CD4-positive, alpha-beta T cell (primary cell): Measurements from ENCODE around the gene SLC4A7. TPM values are rescaled to one million over a fixed set of nuclear protein-coding genes. Genes with fewer than 3 reads are reported as not detected.

Experiments used
- ATAC-seq: fragments of 200-7000 bp; cut with Tn5 transposase; one replicate; pipeline ENCODE4 v1.10.0; 2022; ENCODE audit warnings: mild to moderate bottlenecking; ENCODE audit not compliant: poor library complexity
- CTCF ChIA-PET: fragments of 350-600 bp; sonication (Branson Sonifier 250); formaldehyde crosslinking; loops from one replicate; lab custom pipeline; 2021; ENCODE audit warnings: antibody characterized with exemption, inconsistent platforms; lab: Charles Lee
- POLR2A ChIA-PET: fragments of 350-600 bp; sonication (Branson Sonifier 250); formaldehyde crosslinking; loops from one replicate; lab custom pipeline; 2021; ENCODE audit warnings: antibody characterized with exemption, inconsistent platforms; lab: Charles Lee
- DNase-seq, 14 experiments: peaks; one replicate each; pipeline ENCODE4 v3.0.0-alpha.2; 2013 to 2020; ENCODE audit warnings: mixed read lengths in 2 of 14
- H3K27ac ChIP-seq, 2 donors: one replicate each; pipeline versions ENCODE4 v1.5.1 to v1.7.0; 2013; ENCODE audit warnings: low read length in 2 of 2, low read depth in 1 of 2, mild to moderate bottlenecking in 1 of 2
- H3K27me3 ChIP-seq, 2 experiments: 1 replicate in 1 of 2; 2 replicates in 1 of 2; pipeline versions ENCODE4 v1.6.1 to v1.7.0; 2013; ENCODE audit warnings: low read length in 2 of 2, control low read depth in 1 of 2, mild to moderate bottlenecking in 1 of 2, moderate library complexity in 1 of 2; ENCODE audit not compliant: insufficient read depth in 2 of 2, control insufficient read depth in 1 of 2
- H3K36me3 ChIP-seq: one replicate; pipeline ENCODE4 v1.6.1; 2013; ENCODE audit warnings: low read length, control low read depth; ENCODE audit not compliant: insufficient read depth
- H3K4me1 ChIP-seq: one replicate; pipeline ENCODE4 v1.6.1; 2013; ENCODE audit warnings: low read length, control low read depth; ENCODE audit not compliant: insufficient read depth
- H3K4me3 ChIP-seq: one replicate; pipeline ENCODE4 v1.5.1; 2013; ENCODE audit warnings: mild to moderate bottlenecking, low read length, moderate library complexity
- H3K9me3 ChIP-seq, 2 experiments: 1 replicate in 1 of 2; 2 replicates in 1 of 2; pipeline versions ENCODE4 v1.6.1 to v1.7.0; 2013; ENCODE audit warnings: low read length in 2 of 2, mild to moderate bottlenecking in 2 of 2, control low read depth in 1 of 2, moderate library complexity in 1 of 2; ENCODE audit not compliant: control insufficient read depth in 1 of 2, insufficient read depth in 1 of 2
- H3K27ac Mint-ChIP-seq: one replicate; pipeline ENCODE4 v1.8.0; 2020; ENCODE audit warnings: mixed read lengths
- H3K27me3 Mint-ChIP-seq: one replicate; pipeline ENCODE4 v1.8.0; 2021; ENCODE audit warnings: mixed read lengths
- H3K36me3 Mint-ChIP-seq: one replicate; pipeline ENCODE4 v1.8.0; 2021; ENCODE audit warnings: low read depth, mixed read lengths
- H3K4me1 Mint-ChIP-seq: one replicate; pipeline ENCODE4 v1.8.0; 2021; ENCODE audit warnings: low read depth, mixed read lengths
- H3K4me3 Mint-ChIP-seq: one replicate; pipeline ENCODE4 v1.8.0; 2020; ENCODE audit warnings: mild to moderate bottlenecking, mixed read lengths
- H3K9me3 Mint-ChIP-seq: one replicate; pipeline ENCODE4 v1.8.0; 2020; ENCODE audit warnings: mixed read lengths
- intact Hi-C, 2 experiments: fragments of 100-400 bp; cut with DNase I in 1 of 2; cut with micrococcal nuclease in 1 of 2; formaldehyde crosslinking; loops; one replicate each; pipeline versions ENCODE4 v1.15.1 to v1.9.0; 2023 to 2025; cut with DNase I, micrococcal nuclease
- total RNA-seq, 174 experiments: library from RNA in 2 of 174; stranded (reverse) in 2 of 174; gene quantifications; one replicate each; pipeline ENCODE4 v1.2.3 and lab custom pipeline; 2021 to 2026
- TF ChIP-seq, protein P1 (sequence below): fragments of 200-600 bp; IDR thresholded peaks from one replicate; pipeline ENCODE4 v1.8.0; 2022; ENCODE audit warnings: antibody characterized with exemption, mild to moderate bottlenecking

SLC4A7 gene
- total RNA-seq, 2 experiments from 2014 or later = 37.0 to 38.3 TPM

DNA sequence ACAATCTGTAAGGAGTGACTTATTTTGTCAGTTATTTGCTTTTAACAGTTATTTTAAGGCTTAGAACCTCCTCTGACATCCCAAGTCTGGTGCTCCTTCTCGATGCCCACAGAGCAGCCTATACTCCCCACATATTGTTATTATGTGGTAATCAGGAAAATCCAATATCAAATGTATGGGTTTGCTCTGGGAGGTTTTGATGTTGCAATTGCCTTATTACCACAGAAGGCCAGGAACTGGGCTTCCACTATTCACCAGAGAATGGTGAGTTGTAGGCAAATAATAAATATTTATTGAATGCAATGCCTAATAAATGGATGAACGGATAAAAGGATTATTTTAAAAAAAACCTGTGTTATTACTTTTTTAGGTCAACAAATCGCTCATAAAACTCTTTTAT, 127.2 kb downstream of the SLC4A7 start:
- H3K4me3 Mint-ChIP-seq = no peak overlapping the region
- ChIA-PET CTCF (no interaction called here), POLR2A (no interaction called here)
- no peaks in the 10 kb centered on the region for H3K9me3 Mint-ChIP-seq
- DNase-seq (no peak), ATAC-seq (no peak)
- Histone ChIP-seq H3K4me3 (no peak overlapping the region), H3K27me3 (no peaks in the 10 kb centered on the region), H3K27ac (no peak overlapping the region), H3K4me1 (peaks cover 8% of the 10 kb centered on the region), H3K9me3 (no peaks in the 10 kb centered on the region), H3K36me3 (no peaks in the 10 kb centered on the region)
- no peaks in the 10 kb centered on the region for H3K27me3 Mint-ChIP-seq
- no peaks in the 10 kb centered on the region for H3K36me3 Mint-ChIP-seq
- TF ChIP-seq, protein P1, sequence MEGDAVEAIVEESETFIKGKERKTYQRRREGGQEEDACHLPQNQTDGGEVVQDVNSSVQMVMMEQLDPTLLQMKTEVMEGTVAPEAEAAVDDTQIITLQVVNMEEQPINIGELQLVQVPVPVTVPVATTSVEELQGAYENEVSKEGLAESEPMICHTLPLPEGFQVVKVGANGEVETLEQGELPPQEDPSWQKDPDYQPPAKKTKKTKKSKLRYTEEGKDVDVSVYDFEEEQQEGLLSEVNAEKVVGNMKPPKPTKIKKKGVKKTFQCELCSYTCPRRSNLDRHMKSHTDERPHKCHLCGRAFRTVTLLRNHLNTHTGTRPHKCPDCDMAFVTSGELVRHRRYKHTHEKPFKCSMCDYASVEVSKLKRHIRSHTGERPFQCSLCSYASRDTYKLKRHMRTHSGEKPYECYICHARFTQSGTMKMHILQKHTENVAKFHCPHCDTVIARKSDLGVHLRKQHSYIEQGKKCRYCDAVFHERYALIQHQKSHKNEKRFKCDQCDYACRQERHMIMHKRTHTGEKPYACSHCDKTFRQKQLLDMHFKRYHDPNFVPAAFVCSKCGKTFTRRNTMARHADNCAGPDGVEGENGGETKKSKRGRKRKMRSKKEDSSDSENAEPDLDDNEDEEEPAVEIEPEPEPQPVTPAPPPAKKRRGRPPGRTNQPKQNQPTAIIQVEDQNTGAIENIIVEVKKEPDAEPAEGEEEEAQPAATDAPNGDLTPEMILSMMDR = no peak
- no peak overlapping the region for H3K27ac Mint-ChIP-seq
- intact Hi-C loops = loop anchor here (1.0 to 5.0 kb wide), 4 partner anchors 110 to 325 kb away; no protein-coding TSS in a partner anchor
- H3K4me1 Mint-ChIP-seq = peaks cover 39% of the 10 kb centered on the region

DNA sequence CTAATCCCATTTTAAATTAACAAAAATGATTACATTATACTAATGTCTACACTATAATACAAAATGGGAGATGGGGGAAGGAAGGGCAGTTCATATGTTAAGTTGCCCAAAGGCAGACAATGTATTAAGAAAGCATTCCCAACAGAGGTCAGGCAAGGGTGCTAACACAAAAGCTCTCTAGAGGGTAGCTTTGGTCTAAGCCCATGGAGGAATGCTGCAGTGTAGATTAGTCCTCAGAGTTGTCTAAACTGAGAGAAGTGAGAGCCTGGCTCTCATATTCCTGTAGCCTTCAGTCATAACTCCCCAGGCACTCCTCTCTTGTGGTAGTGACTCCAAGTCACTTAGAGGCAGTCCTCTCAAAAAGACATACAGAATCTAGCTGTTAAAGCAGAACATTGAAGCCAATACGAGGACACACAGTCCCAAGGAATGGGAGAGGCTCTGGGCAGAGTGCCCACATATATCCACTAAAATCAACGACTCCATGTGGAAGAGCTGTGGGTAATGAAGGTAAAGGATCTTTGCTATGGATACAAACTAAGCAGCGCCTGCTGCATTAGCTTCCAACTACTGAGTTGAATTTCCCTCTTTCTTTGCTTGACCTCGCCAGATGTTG, 129.5 kb downstream of the SLC4A7 start:
- Histone ChIP-seq H3K27ac (no peak overlapping the region), H3K9me3 (no peaks in the 10 kb centered on the region), H3K4me3 (no peak overlapping the region), H3K36me3 (no peaks in the 10 kb centered on the region), H3K27me3 (no peaks in the 10 kb centered on the region), H3K4me1 (peaks cover 10% of the 10 kb centered on the region)
- ATAC-seq = no peak
- Mint-ChIP-seq H3K27ac (no peak overlapping the region), H3K27me3 (no peaks in the 10 kb centered on the region), H3K9me3 (no peaks in the 10 kb centered on the region), H3K4me3 (no peak overlapping the region), H3K36me3 (no peaks in the 10 kb centered on the region), H3K4me1 (peaks cover 24% of the 10 kb centered on the region)
- ChIA-PET CTCF (interaction anchor here (0.7 kb wide), 1 partner anchor 35 kb away, joined by 3 read pairs; no protein-coding TSS in a partner anchor), POLR2A (interaction anchor here (0.7 to 1.8 kb wide), 2 partner anchors 9 to 211 kb away, joined by 3 to 4 read pairs; no protein-coding TSS in a partner anchor)
- DNase-seq = no peak
- intact Hi-C loops = loop anchor here in 1 of 2 experiments (5.0 kb wide), 3 partner anchors 113 to 328 kb away; no protein-coding TSS in a partner anchor
- TF ChIP-seq, protein P1 = no peak

DNA sequence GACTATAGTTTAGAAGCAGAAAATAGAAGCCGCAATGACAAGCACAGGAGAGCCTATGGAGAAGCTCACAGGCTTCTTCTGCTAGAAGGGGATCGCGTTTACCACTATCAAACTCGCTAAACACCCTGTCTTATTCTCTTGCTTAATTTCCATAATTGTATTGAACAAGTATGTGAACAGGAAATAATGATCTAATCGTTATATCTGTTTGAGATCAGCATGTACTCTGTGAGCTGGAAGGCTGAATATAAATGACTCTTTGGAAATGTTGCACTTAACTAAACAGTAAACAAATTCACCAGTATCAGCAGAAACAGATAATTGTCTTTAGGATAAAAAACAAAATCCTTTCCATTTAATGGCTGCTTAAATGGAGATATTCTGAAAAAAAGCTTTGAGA, 130.0 kb downstream of the SLC4A7 start:
- no peaks in the 10 kb centered on the region for H3K27me3 Mint-ChIP-seq
- H3K27ac ChIP-seq = no peak overlapping the region
- intact Hi-C loops = no loop called here
- H3K9me3 Mint-ChIP-seq = no peaks in the 10 kb centered on the region
- no peaks in the 10 kb centered on the region for H3K36me3 ChIP-seq
- no peak for ATAC-seq
- no peak for DNase-seq
- no peaks in the 10 kb centered on the region for H3K36me3 Mint-ChIP-seq
- no peak overlapping the region for H3K27ac Mint-ChIP-seq
- TF ChIP-seq, protein P1 = no peak
- H3K4me1 Mint-ChIP-seq = peaks cover 18% of the 10 kb centered on the region
- POLR2A ChIA-PET = interaction anchor here (1.8 kb wide), 1 partner anchor 8 kb away, joined by 4 read pairs; no protein-coding TSS in a partner anchor
- peaks cover 12% of the 10 kb centered on the region for H3K4me1 ChIP-seq
- CTCF ChIA-PET = interaction anchor here (0.7 kb wide), 1 partner anchor 35 kb away, joined by 3 read pairs; no protein-coding TSS in a partner anchor
- H3K4me3 ChIP-seq = no peak overlapping the region
- H3K4me3 Mint-ChIP-seq = no peak overlapping the region
- H3K9me3 ChIP-seq = no peaks in the 10 kb centered on the region
- no peaks in the 10 kb centered on the region for H3K27me3 ChIP-seq
